Cardiac septum (tissue), 1 donor: Measurements from ENCODE around the gene ENO1. TPM values are rescaled to one million over a fixed set of nuclear protein-coding genes. Genes with fewer than 3 reads are reported as not detected.
"Not testable (repeated sequence)": the region's sequence is repeated elsewhere in the genome, so short reads cannot be mapped to it uniquely, and the experiment has no call there.

Experiments used
- DNase-seq: peaks from one replicate; pipeline ENCODE4 v3.0.0-alpha.2; 2020; ENCODE audit warnings: low spot score
- intact Hi-C: fragments of 100-400 bp; cut with DNase I; formaldehyde crosslinking; loops from one replicate; pipeline ENCODE4 v1.14.0; 2022
- long read RNA-seq: library from polyadenylated mRNA; unstranded; transcript quantifications from one replicate; pipeline ENCODE4 v2.0.0, GENCODE V29; 2021
- total RNA-seq: library from RNA; stranded (reverse); fragmentation: NEBNext Ultra II Directional; extraction: Animal tissue kit (Norgen Biotek cat#: 25700); gene quantifications from one replicate; pipeline ENCODE4 v1.2.1, GENCODE V29; 2021
- donor health status: DM: no; HTN: no; CAD: no.

The ENO1 gene
- total RNA-seq: 166 TPM
- long read RNA-seq, transcript ENO1-212 (13 exons, 1,837 nt): minor isoform, 6 of 364 reads
- long read RNA-seq, transcript ENO1-201 (12 exons, 1,781 nt): major isoform, 189 of 364 reads
- long read RNA-seq, transcript ENO1-203 (9 exons, 2,548 nt): minor isoform, 5 of 364 reads
- long read RNA-seq, transcript ENO1-217 (12 exons, 1,782 nt): minor isoform, 61 of 364 reads
- long read RNA-seq, partial matches to known transcripts: 86 of 364 reads
- long read RNA-seq, other reads (novel, unspliced or antisense): 16 of 364 reads

DNA sequence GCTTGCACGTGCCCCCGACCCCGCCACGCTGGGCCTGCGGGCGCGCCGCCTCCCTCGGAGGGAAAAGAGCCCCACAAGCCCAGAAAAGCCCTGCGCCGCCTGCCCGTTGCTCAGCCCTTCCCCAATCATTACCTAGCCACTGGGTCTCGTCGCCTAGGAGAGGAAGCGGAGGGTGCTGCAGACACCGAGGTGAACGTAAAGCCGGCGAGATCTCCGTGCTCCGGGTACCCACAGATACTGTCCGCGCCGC lies at the start of gene ENO1:
TSS of gene ENO1 (minus strand) at position 239 of the 250 bp plus-strand sequence. CDS start 3,778 bp downstream, outside the sequence.
- intact Hi-C loops: no loop called here
- DNase-seq: no peak

DNA sequence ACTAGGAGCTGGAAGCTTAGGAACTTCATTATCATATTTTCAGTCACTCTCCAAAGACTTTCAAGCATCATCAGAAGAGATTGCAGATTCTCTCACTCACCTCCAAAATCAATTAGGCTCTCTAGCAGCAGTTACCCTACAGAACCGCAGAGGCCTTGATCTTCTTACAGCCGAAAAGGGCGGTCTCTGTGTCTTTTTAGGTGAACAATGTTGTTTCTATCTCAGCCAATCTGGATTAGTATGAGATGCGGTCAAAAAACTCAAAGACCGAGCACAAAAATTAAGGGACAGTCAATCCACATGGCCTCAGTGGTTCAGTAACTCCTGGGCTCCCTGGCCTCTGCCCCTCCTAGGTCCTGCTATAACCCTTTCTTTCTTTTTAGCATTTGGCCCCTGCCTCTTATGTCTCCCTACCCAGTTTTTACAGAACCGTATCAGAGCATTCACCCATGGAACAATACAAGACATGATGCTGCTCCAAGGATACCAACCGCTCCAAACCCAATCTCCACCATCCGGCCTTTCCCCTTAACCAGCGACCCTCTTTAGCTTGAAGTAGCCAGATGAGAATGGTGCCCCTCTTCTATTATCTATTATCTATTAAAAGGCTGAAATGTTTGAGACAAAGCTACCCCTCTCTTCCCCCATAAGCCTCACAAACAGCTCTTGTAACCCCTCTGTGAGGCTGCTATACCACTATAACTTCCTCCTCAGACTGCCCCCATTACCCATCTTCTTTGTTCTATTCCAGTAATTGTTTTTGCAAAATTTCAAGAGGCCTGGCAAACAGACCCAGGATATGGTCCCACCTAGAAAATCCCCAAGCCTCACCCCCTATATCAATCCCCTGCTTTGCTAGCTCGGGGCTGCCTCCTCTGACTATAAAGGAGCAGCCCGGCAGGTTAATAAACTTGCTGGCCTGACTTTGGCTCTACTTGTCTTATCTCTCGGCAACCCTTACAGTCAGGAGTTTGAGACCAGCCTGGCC lies 48.5 kb upstream of the ENO1 start:
- intact Hi-C loops: no loop called here
- no peak for DNase-seq

DNA sequence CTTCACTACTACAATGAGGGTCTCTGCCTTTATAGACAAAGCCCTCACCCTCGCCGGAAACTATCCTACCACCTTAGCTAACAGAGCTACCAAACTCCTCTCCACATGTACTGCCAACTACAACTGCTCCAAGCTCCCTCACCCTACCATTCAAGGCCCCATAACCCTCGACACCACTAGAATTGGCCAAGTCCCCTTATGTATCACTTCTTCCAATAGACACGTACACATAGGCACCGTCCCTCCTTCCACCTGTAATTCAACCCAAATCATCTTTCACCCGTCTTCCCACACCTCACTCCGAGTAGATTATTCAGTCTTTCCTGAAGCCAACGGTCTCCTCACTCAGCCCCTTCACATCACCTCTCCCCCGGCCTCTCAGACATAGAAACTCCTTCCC lies 47.5 kb upstream of the ENO1 start:
- intact Hi-C loops: no loop called here
- no peak for DNase-seq

DNA sequence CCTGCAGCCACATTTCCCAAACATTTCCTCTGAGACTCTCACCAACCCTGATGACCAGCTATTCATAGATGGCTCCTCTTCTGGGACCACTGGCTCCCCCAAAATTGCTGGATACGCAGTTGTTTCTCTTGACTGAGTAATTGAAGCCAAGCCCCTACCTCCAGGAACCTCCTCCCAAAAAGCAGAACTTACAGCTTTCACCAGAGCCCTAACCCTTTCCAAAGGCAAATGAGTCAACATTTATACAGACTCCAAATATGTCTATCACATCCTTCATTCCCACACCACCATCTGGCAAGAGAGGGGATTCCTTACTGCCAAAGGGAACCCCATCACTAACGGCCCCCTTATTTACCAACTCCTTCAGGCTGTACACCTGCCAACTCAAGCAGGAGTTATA lies 46.9 kb upstream of the ENO1 start:
- intact Hi-C loops: no loop called here
- DNase-seq: no peak

DNA sequence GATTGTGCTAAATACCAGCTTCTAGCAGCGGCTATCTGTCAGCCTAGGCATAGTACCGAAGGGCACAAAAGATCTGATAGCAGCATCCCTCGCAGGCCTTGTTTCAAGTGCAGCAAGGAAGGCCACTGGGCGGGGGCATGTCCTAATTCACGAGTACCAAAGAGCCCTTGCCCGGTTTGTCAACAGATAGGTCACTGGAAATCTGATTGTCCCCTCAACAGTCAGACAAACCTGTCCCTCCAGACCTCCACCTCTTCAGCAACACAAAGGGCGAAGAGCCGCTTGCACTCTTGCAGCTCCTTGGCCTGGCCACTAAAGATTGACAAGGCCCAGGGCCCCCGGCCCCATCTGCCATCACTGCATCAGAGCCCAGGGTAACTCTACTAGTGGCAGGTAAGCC lies 44.5 kb upstream of the ENO1 start:
- intact Hi-C loops: no loop called here

DNA sequence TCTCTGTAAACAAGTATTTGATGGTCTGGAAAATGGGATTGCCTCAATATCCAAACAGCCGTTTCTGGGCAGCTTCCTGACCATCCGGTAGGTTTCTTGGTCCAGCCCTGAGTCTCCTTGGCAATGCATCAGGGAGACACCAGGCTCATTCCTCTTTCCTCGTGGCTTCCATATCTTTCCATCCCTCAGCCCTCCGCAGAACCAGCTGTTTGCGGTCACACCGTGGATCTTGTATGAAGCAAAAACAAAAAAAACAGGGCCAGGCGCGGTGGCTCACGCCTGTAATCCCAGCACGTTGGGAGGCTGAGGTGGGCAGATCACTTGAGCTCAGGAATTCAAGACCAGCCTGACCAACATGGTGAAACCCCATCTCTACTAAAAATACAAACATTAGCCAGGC lies 39.0 kb upstream of the ENO1 start:
- not testable (repeated sequence) for DNase-seq
- intact Hi-C loops: loop anchor here (5.0 to 10.0 kb wide), 3 partner anchors 90 to 277 kb away; no protein-coding TSS in a partner anchor

More for the DNA sequence above, 44.5 kb upstream of the ENO1 start:
- no peak for DNase-seq

DNA sequence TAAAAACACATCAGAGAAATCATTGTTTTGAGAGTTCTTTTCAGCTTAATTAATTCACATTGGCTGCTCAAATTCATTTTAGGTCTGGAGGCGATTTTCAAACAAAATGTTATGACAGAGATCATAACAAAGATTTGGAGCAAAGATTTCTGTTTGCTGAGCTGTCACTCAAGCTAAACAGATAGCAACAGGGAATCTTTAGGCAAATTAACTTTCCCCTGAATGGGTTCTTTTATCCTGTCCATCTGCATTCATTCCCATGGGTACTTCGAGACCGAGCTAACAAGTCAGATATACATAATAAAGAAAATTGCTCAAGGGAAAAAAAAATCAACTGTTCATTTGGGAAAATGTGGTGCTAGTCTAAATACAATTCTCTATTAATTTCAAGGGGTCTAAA lies 37.0 kb upstream of the ENO1 start:
- intact Hi-C loops: loop anchor here (5.0 to 10.0 kb wide), 3 partner anchors 92 to 279 kb away; no protein-coding TSS in a partner anchor
- no peak for DNase-seq

DNA sequence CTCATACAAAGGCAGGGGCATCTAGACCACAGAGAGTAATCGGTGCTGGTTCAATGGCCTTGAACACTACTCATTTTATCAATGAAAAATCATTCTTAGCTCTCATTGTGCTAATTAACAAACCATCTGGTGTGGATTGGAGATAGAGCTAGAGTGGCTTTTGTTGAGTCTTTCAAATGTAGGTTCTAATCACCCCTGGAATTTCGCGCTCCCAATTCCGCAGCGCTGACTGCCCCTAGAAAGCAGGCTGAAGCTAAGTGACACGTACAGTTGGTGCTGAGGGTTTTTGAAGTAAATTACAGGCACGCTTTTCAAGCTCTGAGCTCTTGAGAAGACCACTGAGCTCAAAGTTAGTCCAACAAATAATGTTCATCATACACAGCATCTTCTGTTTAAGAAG lies 36.0 kb upstream of the ENO1 start:
- intact Hi-C loops: loop anchor here (10.0 kb wide), 1 partner anchor 280 kb away; no protein-coding TSS in a partner anchor
- DNase-seq: no peak

DNA sequence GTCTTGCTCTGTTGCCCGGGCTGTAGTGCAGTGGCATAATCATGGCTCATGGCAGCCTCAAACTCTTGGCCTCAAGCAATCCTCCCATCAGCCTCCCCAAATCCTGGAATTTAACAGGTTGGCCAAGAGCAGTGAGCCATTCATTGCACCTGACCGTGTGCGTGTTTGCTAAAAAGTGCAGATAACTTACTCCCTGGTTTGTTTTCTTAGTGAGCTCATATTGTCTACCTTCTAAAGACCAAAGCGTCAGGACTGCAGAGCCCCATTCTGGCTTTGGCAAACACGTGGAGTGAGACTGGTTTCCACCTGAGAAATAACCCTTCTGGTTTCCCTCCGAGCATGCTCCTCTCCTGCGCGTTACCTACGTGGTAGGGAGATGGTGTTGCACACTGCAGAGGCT lies 35.0 kb upstream of the ENO1 start:
- no peak for DNase-seq
- intact Hi-C loops: loop anchor here (10.0 kb wide), 1 partner anchor 281 kb away; no protein-coding TSS in a partner anchor

DNA sequence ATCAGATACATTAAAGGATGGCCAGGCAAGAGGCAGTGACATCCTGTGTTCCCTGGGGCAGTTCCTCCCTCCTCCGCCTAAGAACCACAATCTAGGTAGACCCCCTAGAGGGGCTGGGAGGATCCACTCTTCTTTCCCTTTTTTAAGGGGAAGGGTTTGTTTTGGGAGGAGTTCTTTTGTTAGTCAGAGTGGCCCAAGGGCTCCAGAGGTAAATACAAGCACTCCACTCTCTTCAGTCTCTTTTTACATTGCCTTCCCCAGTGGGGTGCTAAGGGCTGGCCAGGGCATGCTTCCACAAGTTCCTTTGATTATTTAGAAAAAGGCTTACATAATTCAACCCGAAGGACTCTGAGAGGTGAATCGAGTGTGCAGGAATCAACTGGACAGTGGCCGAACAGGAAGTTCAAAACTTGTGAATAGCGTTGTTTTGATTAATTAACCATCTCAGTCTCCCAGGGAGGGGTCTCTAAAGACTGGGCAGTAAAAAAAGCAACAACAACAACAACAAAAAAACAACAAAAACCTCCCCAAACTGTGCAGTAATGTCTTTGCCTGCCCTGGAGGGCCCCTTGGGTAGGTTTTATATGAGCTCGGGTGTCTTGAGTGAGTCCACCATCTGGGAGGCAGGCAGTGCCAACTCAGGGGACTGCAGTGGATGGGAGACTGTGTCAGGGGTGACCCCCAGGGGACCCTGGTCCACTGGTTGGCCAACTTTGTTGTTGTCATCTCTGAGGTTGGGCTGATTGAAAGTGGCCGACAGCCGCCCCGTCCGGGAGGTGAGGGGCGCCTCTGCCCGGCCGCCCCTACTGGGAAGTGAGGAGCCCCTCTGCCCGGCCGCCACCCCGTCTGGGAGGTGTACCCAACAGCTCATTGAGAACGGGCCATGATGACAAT lies 33.2 kb upstream of the ENO1 start:
- intact Hi-C loops: loop anchor here (10.0 kb wide), 1 partner anchor 283 kb away; no protein-coding TSS in a partner anchor

DNA sequence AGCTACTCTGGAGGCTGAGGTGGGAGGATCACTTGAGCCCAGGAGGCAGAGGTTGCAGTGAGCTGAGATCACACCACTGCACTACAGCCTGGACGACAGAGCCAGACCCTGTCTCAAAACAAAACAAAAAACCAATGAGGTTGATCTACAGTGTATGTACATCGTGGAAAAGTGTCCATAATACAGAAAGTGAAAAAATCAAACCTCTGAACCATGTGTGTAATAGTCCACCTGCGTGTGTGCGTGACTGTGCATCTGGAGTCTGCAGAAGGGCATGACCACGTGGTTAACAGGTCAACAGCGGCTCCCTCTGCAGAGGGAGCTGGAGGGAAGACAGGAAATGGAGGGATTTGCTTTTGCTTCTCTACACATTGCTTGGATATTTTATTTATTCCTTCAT lies 32.4 kb upstream of the ENO1 start:
- intact Hi-C loops: loop anchor here (10.0 kb wide), 1 partner anchor 284 kb away; no protein-coding TSS in a partner anchor
- DNase-seq: no peak

More for the DNA sequence above, 33.2 kb upstream of the ENO1 start:
- DNase-seq: no peak

DNA sequence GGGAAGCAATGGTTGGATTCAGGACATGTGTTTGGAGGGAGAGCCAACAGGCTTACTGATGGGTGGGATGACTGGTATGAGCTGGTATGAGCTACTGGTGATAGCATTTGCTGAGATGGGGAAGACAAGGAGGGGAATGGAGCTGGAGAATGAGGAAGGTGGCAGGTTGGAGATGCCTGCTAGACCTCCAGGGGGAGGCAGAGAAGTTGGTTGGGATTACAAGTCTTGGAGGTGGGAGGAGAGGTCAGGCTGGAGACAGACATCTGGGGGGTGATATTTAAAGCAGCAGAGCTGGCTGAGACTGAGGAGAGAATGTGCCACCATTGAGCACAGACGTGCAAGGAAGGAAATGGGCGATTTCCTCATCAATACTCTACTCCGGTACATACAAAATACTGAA lies 31.8 kb upstream of the ENO1 start:
- intact Hi-C loops: loop anchor here (10.0 kb wide), 1 partner anchor 284 kb away; no protein-coding TSS in a partner anchor
- DNase-seq: no peak

DNA sequence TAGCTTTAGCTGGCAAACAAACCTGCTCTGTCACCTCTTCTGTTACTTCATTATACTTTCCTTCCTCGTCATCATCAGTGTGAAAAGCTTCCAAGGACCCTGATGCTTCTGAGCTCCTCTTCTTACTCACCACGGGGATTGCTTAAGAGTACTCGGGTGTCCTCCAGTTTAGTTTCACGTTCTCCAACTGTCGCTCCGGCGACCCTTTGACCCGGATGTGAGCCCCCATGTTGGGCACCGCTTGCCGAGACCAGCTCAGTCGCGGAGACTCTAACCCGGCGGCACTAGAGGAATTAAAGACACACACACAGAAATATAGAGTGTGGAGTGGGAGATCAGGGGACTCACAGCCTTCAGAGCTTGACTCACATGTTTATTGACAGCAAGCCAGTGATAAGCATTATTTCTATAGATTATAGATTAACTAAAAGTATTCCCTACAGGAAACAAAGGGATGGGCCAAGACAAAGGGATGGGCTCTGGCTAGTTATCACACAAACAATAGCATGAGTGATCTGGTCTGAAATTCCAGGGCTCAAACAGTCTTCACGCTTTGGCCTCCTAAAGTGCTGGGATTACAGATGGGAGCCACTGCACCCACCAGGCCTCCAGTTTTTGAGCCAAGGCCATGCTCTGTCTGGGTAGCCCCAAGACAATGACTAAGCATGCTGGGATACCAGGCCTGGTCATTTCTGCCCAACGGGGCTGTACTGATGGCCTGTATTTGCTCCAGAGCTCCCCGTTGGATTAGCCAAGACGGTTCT lies 30.1 kb upstream of the ENO1 start:
- no peak for DNase-seq
- intact Hi-C loops: no loop called here

DNA sequence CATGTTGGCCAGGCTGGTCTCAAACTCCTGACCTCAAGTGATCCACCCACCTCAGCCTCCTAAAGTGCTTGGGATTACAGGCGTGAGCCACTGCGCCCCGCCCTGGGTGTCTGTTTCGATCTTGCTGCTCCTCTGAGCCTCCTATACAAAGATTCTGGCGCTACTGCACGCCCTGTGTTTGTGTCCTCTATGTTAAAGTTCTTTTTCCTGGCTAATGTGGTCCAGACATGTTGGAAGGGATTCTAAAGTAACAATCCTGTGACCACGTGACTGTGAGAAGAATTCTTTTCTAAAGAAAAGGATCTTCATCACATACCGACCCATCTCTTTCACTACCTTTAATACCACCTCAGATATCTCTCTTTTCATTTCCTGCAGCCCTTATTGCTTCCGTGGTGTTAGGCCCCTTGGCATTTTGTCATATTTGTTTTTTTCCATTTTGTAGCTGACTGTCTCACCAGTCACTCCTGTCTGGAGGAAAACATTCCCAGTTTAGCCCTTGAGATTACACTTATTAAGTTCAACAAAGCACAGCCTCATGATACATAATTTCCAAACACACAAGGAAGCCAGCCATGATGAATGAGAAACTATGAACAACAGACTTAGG lies 27.2 kb upstream of the ENO1 start:
- DNase-seq: no peak

DNA sequence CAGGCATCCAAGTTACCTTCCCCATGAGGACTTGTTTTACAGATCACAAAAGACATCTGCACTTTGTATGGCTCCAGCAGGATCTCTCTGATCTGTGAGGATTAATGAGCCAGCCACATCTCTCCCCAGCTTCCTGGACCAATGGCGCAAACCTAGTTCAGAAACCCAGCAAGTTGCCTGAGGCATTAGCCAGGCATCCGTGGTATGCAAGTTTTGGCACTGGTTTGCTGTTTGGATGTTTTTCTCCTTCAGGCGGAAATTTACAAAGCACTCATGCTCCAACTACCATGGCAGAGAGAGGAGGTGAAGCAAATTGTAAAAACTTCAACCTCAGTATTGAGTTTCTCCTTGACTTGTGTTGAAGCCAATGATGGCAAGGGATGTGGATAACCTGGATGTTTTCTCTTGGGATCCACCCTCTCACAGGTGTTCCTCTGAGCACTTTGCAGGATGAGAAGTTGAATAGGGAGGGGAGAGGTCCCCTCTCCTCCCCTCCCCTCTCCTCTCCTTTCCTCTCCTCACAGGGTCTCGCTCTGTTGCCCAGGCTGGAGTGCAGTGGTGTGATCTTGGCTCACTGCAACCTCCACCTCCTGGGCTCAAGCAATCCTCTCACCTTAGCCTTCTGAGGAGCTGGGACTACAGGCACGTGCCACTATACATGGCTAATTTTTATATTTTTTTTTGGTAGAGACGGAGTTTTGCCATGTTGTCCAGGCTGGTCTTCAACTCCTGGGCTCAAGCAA lies 25.6 kb upstream of the ENO1 start:
- DNase-seq: no peak
- intact Hi-C loops: no loop called here

More for the DNA sequence above, 27.2 kb upstream of the ENO1 start:
- intact Hi-C loops: no loop called here

DNA sequence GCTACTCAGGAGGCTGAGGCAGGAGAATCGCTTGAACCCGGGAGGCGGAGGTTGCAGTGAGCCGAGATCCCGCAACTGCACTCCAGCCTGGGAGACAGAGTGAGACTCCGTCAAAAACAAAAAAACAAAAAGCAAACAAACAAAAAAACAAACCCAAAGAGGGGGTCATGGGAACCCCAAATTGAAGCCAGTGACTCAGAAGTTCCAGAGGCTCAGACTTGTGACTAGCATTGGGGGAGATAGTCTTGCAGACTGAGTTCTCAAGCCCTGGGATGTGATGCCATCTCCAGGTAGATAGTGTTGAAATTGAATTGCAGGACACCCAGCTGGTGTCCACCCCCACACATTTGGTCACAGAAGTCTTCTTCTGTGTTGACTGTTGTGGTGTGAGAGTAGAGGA lies 24.9 kb upstream of the ENO1 start:
- intact Hi-C loops: no loop called here
- no peak for DNase-seq

DNA sequence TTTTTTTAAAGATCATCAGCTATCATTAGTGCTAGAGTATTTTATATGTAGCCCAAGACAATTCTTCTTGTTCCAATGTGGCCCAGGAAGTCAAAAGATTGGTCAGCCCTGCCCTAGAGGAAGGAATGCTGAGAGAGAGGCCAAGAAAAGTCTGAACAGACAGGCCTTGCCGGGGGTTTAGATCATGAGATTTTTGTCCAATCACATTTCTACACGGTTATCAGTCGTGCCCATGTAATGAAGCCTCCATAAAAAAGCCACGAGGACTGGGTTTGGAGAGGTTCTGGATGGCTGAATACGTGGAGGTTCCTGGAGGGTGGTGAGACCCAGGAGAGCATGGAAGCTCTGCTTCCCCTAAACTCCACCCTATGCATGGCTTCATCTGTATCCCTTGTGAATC lies 24.3 kb upstream of the ENO1 start:
- no peak for DNase-seq
- intact Hi-C loops: no loop called here

DNA sequence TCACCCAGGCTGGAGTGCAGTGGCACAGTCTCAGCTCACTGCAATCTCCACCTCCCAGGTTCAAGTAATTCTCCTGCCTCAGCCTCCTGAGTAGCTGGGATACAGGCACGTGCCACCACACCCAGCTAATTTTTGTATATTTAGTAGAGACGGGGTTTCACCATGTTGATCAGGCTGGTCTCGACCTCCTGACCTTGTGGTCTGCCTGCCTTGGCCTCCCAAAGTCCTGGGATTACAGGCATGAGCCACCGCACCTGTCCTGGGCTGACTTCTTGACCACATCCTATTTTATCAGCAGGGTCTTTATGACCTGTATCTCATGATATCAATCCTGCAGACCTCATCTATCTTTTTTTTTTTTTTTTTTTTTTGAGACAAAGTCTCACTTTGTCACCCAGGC lies 22.2 kb upstream of the ENO1 start:
- DNase-seq, intact Hi-C loops: not testable (repeated sequence)
